Measurements from ENCODE around the gene IFIH1. TPM values are rescaled to one million over a fixed set of nuclear protein-coding genes. Genes with fewer than 3 reads are reported as not detected.

IFIH1 gene
- total and polyA plus RNA-seq, 9 of the 15 experiments (the other 6 are each of a cell fraction or from before 2014, with no cell fraction given): 0.15 to 1.2 (median 0.60) TPM; not detected in 1

DNA sequence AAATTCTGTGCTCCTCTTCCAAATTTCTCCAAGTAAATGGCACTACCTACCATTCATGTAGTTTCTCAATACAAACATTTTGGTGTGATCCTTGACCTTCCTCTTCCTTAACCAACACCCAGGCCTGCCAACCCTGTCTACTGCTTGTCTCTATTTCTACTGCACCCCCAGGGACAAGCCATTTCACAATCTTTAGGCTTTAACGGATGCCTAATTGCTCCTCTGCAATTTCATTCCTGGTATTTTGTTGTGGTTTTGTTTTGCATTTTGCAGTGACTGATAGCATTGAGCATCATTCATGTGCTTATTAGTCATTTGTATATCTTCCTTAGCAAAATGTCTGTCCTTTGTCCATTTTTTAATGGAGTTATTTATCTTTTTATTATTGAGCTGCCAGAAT lies 85.3 kb downstream of the IFIH1 start:
- Histone ChIP-seq H2AFZ (ENCODE audit: low read depth, low read length) (no peak overlapping the region), H3K36me3 (ENCODE audit: control insufficient read depth, insufficient read depth, low read length) (no peaks in the 10 kb centered on the region), H3K4me2 (ENCODE audit: insufficient read depth, low read length) (no peak overlapping the region), H3K4me1 (replicated peaks in 1 of 2; ENCODE audit: control insufficient read depth in 2 of 2, insufficient read depth in 2 of 2, low read length in 2 of 2) (no peaks in the 10 kb centered on the region), H3K9me3 (replicated peaks; ENCODE audit: control insufficient read depth, insufficient read depth, low read depth, low read length) (0 out of 2 replicates have a peak, but pooled peaks cover 2% of the 10 kb centered on the region), H3K27ac (ENCODE audit: extremely low read depth, low read depth, low read length) (no peak overlapping the region), H3K79me2 (ENCODE audit: control insufficient read depth, insufficient read depth, low read length) (no peaks in the 10 kb centered on the region), H4K20me1 (replicated peaks; ENCODE audit: control insufficient read depth, insufficient read depth, low read length) (no peaks in the 10 kb centered on the region), H3K4me3 (no peak overlapping the region), H3K9ac (ENCODE audit: insufficient read depth in 1 of 2, low read depth in 2 of 2, low read length in 2 of 2) (no peak overlapping the region), H3K9me1 (ENCODE audit: control insufficient read depth, insufficient read depth, low read length) (no peaks in the 10 kb centered on the region), H3K27me3 (ENCODE audit: control insufficient read depth in 2 of 2, insufficient read depth in 2 of 2, low read length in 2 of 2) (no peaks in the 10 kb centered on the region)
- DNase-seq (ENCODE audit: extremely low read depth in 1 of 4, low spot score in 3 of 4) (no peak), FAIRE-seq (no peak), ATAC-seq (no peak)
- in situ Hi-C loops (cut with MboI) (no loop called here), intact Hi-C loops (cut with micrococcal nuclease) (no loop called here)
- ChIA-PET CTCF (ENCODE audit: low intra/inter-chr PET ratio) (no interaction called here), POLR2A (no interaction called here)
- 0% methylated on average over 1 of the region's 1 CpG for WGBS (ENCODE audit: insufficient coverage, low coverage, missing lambda C conversion rate)
- BruUV-seq (replicated peaks): no TSS peak
- TF ChIP-seq TEAD2 (tag; IDR thresholded peaks at IDR 0.05) (no peak), TOE1 (IDR thresholded peaks at IDR 0.05; ENCODE audit: borderline replicate concordance) (no peak), TOE1 (CRISPR knock-in tag; IDR thresholded peaks at IDR 0.05; ENCODE audit: borderline replicate concordance, low read depth) (no peak), MCM7 (IDR thresholded peaks at IDR 0.05) (no peak), BRCA1 (IDR thresholded peaks at IDR 0.05) (no peak), BRCA1 (CRISPR knock-in tag; IDR thresholded peaks at IDR 0.05) (no peak), ZNF75A (CRISPR knock-in tag; IDR thresholded peaks at IDR 0.05) (no peak), ZBTB1 (CRISPR knock-in tag; IDR thresholded peaks at IDR 0.05; ENCODE audit: borderline replicate concordance, low read depth) (no peak), NRF1 (conservative IDR thresholded peaks at IDR 0.05 in 1 of 2, IDR thresholded peaks at IDR 0.05 in 1 of 2) (no peak), CHCHD3 (CRISPR knock-in tag; IDR thresholded peaks at IDR 0.05) (no peak)
- TF ChIP-seq, protein P1, sequence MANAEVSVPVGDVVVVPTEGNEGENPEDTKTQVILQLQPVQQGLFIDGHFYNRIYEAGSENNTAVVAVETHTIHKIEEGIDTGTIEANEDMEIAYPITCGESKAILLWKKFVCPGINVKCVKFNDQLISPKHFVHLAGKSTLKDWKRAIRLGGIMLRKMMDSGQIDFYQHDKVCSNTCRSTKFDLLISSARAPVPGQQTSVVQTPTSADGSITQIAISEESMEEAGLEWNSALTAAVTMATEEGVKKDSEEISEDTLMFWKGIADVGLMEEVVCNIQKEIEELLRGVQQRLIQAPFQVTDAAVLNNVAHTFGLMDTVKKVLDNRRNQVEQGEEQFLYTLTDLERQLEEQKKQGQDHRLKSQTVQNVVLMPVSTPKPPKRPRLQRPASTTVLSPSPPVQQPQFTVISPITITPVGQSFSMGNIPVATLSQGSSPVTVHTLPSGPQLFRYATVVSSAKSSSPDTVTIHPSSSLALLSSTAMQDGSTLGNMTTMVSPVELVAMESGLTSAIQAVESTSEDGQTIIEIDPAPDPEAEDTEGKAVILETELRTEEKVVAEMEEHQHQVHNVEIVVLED (CRISPR knock-in tag; IDR thresholded peaks at IDR 0.05): no peak
- TF ChIP-seq, protein P2, sequence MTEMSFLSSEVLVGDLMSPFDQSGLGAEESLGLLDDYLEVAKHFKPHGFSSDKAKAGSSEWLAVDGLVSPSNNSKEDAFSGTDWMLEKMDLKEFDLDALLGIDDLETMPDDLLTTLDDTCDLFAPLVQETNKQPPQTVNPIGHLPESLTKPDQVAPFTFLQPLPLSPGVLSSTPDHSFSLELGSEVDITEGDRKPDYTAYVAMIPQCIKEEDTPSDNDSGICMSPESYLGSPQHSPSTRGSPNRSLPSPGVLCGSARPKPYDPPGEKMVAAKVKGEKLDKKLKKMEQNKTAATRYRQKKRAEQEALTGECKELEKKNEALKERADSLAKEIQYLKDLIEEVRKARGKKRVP (CRISPR knock-in tag; IDR thresholded peaks at IDR 0.05): no peak
- TF ChIP-seq, protein P3, sequence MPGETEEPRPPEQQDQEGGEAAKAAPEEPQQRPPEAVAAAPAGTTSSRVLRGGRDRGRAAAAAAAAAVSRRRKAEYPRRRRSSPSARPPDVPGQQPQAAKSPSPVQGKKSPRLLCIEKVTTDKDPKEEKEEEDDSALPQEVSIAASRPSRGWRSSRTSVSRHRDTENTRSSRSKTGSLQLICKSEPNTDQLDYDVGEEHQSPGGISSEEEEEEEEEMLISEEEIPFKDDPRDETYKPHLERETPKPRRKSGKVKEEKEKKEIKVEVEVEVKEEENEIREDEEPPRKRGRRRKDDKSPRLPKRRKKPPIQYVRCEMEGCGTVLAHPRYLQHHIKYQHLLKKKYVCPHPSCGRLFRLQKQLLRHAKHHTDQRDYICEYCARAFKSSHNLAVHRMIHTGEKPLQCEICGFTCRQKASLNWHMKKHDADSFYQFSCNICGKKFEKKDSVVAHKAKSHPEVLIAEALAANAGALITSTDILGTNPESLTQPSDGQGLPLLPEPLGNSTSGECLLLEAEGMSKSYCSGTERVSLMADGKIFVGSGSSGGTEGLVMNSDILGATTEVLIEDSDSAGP (CRISPR knock-in tag; IDR thresholded peaks at IDR 0.05): no peak
- TF ChIP-seq, protein P4, sequence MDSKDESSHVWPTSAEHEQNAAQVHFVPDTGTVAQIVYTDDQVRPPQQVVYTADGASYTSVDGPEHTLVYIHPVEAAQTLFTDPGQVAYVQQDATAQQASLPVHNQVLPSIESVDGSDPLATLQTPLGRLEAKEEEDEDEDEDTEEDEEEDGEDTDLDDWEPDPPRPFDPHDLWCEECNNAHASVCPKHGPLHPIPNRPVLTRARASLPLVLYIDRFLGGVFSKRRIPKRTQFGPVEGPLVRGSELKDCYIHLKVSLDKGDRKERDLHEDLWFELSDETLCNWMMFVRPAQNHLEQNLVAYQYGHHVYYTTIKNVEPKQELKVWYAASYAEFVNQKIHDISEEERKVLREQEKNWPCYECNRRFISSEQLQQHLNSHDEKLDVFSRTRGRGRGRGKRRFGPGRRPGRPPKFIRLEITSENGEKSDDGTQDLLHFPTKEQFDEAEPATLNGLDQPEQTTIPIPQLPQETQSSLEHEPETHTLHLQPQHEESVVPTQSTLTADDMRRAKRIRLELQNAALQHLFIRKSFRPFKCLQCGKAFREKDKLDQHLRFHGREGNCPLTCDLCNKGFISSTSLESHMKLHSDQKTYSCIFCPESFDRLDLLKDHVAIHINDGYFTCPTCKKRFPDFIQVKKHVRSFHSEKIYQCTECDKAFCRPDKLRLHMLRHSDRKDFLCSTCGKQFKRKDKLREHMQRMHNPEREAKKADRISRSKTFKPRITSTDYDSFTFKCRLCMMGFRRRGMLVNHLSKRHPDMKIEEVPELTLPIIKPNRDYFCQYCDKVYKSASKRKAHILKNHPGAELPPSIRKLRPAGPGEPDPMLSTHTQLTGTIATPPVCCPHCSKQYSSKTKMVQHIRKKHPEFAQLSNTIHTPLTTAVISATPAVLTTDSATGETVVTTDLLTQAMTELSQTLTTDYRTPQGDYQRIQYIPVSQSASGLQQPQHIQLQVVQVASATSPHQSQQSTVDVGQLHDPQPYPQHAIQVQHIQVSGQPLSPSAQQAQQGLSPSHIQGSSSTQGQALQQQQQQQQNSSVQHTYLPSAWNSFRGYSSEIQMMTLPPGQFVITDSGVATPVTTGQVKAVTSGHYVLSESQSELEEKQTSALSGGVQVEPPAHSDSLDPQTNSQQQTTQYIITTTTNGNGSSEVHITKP (IDR thresholded peaks at IDR 0.05; ENCODE audit: partially characterized antibody): no peak

Measured in K562 (cell line).